GM21367 (cell line): ENCODE data around the gene FATE1.

Experiments used
- ATAC-seq: cut with Tn5 transposase; IDR thresholded peaks from one replicate; pipeline ENCODE4 v1.9.1; 2021; ENCODE audit not compliant: unreplicated experiment

The FATE1 gene

DNA sequence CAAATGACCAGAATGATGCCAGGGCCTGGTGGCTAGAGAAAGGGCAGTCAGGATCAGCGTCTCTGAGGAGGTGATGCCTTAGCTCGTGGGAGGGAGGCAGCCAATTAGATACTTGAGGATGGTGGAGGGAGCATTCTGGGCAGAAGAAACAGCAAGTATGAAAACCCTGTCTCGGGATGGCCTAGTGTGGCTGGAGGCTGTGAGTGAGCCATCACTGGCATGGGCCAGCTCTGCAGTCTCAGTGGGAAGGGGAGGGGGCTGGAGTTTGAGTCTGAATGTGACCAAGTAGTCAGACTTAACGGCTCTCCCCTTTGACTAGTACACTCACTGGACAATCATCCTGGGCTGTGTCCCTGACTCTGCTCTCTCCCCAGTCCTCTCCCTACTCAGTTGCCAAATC is 25.8 kb downstream of the FATE1 start:
- no peak for ATAC-seq

DNA sequence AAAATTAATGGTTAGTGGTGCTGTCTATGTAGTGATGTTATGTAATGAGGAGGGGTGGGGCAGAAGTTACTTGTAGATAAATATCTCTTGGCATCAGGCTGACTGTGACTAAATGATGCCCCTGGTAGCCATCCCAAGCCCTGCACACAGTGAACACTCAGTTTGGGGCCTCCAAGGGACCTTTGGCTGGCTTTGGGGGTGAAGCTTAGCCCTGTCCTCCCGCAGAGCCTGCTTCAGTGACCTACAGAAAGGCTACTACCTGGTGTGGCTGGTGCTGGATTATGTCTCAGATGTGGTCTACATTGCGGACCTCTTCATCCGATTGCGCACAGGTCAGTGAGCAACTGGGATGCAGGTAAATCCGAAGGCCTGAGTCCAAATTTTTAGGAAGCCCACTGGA is 26.5 kb downstream of the FATE1 start:
- no peak for ATAC-seq

DNA sequence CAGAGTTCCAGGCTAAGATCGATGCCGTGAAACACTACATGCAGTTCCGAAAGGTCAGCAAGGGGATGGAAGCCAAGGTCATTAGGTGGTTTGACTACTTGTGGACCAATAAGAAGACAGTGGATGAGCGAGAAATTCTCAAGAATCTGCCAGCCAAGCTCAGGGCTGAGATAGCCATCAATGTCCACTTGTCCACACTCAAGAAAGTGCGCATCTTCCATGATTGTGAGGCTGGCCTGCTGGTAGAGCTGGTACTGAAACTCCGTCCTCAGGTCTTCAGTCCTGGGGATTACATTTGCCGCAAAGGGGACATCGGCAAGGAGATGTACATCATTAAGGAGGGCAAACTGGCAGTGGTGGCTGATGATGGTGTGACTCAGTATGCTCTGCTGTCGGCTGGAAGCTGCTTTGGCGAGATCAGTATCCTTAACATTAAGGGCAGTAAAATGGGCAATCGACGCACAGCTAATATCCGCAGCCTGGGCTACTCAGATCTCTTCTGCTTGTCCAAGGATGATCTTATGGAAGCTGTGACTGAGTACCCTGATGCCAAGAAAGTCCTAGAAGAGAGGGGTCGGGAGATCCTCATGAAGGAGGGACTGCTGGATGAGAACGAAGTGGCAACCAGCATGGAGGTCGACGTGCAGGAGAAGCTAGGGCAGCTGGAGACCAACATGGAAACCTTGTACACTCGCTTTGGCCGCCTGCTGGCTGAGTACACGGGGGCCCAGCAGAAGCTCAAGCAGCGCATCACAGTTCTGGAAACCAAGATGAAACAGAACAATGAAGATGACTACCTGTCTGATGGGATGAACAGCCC is 28.0 kb downstream of the FATE1 start:
- no peak for ATAC-seq

DNA sequence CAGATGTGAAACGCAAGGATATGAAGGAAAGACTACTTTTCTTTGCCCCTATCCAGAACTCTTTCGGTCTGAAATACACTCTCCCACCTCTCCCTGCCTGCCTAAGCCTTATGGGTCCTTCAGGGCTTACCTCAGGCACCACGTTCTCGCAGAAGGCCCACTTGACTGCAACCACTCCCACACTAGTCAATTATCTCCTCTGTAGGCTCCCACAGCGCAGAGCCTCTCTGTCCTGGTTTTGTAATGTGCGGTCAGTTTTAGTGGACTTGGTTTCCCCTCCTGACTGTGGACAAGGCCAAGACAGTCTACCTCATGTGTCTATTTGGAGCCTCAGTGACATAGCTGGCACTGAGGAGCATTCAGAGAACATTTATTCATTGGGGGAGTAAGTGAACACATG is 29.8 kb downstream of the FATE1 start:
- no peak for ATAC-seq

DNA sequence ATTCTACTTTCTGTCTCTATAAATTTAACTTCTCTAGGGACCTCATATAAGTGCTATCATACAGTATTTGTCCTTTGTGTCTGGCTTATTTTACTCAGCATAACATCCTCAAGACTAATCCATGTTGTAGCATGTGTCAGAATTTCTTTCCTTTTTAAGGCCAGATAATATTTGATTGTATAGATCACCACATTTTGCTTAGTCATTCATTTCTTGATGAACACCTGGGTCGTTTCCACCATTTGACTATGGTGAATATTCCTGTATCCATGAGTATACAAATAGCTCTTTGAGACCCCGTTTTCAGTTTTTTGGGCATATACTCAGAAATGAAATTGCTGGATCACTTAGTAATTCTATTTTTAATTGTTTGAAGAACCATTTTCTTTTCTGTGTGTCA is 30.7 kb downstream of the FATE1 start:
- ATAC-seq, result no peak

DNA sequence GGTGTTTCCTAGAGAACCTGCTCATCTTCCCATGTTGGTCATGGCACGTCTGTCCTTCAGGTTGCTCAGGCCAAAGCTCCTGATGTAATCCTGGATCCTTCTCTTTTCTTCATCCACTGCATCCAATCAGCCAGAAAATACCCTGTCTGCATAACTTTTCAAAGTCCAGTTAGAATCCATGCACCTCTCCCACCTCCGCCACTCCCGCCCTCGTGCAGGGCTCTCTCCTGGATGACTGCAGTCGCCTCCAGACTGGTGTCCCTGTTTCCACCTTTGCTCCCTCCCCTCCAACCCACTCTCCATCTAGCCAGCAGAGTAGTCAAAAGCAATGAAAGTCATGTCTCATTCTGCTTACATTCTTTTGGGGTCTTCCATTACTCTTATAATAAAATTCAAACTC is 34.7 kb downstream of the FATE1 start:
- ATAC-seq, result no peak

DNA sequence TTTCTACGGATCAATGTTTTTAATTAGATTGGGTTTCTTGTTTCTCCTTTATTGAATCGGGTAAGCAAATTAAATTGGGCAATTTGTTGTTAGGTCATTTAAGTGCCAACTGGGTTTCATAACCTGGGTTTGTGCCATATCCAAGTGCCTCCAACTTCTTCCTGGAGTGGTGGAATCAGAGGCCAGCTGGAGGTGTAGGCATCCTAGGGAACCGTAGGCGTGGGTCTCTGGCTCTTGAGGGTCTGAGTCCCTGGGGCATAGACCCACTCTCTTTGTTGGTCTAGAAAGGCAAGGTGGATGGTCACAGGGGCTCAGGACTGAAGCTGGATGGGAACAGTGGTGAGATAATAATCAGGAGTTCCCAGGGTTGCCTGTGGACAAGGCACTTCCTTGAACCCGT is 37.0 kb downstream of the FATE1 start:
- ATAC-seq, result no peak

DNA sequence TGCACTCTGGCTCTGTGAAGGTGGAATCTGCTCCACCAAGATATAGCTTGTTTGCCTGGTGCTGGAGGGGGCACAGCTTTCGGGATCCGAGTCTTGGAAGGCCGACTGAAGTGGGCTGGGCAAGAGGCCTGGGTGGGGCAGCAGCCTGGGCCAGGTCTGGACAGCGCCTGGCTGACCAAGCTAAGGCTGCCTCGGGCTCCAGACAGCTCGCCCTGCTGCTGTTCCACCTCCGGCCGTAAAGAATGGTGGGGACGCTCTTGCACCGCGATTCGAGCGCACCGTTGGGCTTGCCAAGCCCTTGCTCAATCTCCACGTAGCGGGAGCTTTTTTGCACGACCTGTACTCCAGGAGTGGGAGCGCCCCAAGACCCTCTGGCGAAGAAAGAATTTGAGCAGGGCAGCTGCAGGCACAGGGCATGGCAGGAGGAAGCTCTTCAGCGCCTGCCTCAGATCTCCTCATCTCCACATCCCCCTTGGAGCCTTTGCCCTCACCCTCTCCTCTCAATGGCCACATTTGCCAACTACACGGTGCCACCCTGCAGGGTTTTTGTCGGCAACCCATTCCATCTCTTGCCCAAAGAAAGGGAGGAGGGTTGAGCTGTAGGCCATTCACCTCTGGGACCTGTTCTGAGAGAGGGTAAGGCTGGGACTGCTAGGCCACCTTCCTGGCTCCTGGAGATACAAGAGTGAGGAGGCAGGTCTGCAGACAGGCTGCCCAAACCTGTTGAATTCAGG is 37.6 kb downstream of the FATE1 start:
- peak; percentile 81 for ATAC-seq

DNA sequence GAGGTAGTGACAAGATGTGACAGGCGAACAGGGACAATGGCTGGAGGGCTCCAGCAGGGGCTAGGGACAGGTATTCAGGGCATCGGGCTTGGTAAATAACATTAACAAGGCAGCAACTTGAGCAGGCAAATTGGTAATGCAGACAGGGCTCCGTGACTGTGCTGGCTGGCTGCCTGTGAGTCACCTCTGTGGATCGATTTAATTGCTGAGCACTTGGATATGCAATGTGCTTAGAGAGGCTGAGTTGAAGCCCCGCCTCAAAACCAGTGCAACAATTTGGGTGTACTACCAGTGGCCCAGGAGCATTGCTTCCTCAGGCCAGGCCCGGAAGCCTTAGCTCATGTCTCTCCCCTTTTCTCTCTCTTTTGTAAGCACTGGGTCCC is 38.2 kb downstream of the FATE1 start:
- no peak for ATAC-seq

DNA sequence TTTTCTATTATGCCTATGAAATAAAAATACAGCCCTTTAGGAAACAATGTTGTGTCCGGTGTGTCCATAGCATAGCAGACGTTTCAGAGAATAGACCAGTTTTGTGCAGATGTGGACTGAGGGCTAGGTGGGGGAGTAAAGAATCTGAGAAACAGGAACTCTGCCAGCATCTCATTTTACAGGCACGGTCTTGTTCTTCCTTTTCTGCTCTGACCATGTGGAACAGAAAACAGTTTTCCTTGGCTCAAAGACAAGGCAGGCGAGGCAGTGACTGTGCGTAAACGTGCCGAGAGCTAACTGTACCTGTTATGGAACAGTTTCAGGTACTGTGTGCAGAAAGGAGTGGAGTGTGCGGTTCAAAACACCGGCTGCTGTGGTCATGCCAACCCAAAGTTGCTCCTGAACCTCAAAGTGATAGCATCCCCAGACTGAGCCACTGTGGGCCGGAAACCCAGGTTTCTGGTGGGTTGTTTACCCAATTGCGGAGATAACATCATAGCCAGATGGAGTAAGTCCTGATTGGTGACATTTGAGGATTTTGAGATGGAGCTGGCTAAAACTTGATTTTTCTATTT is 38.9 kb downstream of the FATE1 start:
- ATAC-seq, result no peak

DNA sequence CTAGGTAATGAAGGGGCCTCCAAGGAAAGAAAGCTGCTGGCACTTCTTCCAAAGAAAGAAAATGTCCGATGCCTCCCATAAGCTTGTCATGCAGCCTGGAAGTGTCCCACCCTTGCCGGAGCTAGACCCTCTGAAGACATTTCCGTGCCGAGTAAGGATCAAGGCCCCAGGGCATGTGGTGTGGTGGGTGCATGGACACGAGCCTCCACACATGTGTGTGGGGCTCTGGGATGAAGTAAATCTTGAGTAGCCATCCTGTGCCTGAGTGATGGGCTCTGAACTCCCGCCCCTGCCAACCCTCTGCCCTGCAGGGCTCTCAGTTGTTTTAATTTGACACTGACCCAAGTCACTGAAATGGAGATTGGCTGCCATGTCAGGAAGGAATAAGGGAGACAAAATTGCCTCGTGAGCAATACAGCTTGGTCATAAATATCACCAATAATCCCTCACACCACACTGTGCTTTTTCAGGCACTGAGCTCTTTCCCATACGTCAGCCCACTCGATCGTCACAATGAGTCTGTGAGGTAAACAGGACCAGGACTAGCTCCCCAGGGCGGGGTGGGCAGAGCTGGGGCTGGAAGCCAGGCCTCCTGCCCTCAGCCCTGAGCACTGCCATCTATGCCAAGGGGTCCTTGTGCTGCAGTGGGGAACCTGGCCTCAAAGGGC is 43.3 kb downstream of the FATE1 start:
- no peak for ATAC-seq

DNA sequence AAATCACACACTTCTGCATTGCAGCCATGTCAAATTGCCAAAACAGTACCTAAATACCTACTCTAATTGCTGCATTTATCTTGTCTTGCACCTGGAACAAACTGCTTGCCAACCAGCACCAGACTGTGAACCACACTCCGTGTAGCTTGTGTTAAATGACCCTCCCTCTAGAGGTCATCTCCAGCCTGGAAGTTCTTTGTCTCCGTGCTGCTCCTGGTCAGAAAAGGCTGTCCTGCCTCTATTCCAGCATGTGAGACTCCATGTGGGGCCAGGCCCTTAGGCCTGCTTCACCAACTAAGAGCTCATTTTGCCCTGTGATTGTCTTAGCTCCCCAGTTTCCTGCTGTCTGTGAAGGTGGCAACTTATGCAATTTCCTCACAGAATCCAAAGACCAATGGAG is 47.0 kb downstream of the FATE1 start:
- no peak for ATAC-seq

DNA sequence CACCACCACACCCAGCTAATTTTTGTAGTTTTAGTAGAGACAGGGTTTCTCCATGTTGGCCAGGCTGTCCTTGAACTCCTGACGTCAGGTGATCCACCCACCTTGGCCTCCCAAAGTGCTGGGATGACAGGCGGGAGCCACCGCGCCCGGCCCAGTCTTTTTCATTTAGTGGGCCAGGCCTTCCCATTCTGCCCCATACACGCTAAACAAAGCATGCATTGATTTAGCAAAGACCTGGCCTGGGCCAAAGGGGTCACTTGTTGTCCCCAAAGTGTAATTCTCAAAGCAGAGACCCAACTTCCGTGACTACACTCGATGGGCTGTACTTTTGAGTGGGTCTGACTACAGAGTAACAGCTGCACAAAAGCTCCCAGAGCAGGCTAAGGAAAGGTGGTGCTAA is 47.9 kb downstream of the FATE1 start:
- ATAC-seq, result no peak

DNA sequence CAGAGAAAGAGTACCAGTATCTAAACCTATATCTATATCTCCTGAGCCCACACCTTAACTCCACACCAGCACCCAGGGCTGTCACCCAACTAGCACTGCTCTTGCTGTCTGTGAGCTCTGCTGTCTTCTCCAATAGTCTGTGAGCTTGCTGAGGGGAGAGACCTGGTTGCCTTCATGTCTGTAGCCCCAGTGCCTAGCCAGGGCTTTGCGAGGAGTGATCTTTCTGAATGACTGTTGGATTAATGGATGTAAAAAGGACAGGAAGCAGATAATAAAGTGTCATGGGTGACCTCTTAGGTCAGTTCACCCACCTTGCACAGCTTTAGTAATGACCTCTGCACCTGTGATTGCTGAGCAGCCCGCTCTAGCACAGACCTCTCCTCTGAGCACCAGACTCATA is 49.2 kb downstream of the FATE1 start:
- no peak for ATAC-seq

DNA sequence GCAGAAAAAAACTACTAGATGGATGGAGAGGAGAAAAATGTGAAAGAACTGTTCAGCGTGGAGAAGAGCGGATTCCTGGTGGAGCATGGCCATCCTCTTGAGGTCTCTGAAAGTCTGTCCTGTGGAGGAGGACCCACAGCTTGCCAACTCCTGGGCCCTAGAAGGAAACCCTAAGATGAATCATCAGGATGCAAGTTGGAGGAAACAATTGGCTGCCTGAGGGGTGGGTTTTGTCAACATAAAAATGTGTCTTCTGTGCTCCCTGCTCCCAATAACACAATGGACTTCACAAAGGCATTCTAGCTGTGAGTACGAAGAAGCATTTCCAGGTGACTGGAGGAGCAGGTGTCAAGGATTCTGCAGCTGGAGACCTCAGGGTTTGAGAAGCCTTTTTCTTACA is 55.9 kb downstream of the FATE1 start:
- no peak for ATAC-seq
